ENCODE data around the gene NFAT5.

Gene NFAT5

DNA sequence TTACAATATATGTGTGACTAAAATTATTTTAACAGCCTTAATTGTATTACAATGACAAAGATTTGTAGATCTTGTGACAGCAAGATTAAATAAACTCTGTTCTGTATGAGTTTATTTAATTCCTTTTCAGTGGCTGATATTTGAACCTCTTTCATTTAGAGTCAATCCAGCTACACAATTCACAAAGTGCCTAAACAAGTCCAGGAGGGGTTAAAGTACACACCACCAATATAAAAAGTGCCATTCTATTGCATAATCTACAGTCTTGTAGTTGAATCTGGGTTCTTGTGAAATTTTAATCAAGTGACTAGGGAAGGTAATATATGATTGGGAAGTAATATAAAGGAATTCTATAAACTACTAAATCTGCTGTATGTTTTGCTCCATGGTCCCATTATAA lies 3.9 kb upstream of the NFAT5 start:
- no peak overlapping the region for H2BK15ac ChIP-seq (ENCODE audit: low read length)
- no peak overlapping the region for H3K4me2 ChIP-seq (ENCODE audit: insufficient read depth, low read length, poor library complexity, severe bottlenecking)
- no peak overlapping the region for H4K8ac ChIP-seq (ENCODE audit: low read depth, low read length)
- H3K4me1 ChIP-seq (ENCODE audit: control insufficient read depth in 2 of 2, insufficient read depth in 1 of 2, low read depth in 1 of 2, low read length in 2 of 2) = peaks cover 4% of the 10 kb centered on the region in 2 donors
- no peak overlapping the region for H2BK120ac ChIP-seq (ENCODE audit: low read depth, low read length)
- no peak overlapping the region for H3K4ac ChIP-seq (ENCODE audit: low read length)
- no peak overlapping the region for H2BK12ac ChIP-seq (ENCODE audit: low read length)
- H2BK5ac ChIP-seq (ENCODE audit: low read length) = no peak overlapping the region
- no peaks in the 10 kb centered on the region for H3K79me1 ChIP-seq (ENCODE audit: low read depth, low read length)
- H2AFZ ChIP-seq (ENCODE audit: low read length) = no peak overlapping the region
- no peaks in the 10 kb centered on the region for H3K36me3 ChIP-seq (replicated peaks in 1 of 2; ENCODE audit: control insufficient read depth in 2 of 2, insufficient read depth in 2 of 2, low read length in 2 of 2)
- no peak for DNase-seq (ENCODE audit: low spot score)
- no peak overlapping the region for H3K18ac ChIP-seq (ENCODE audit: low read length)
- H3K4me3 ChIP-seq (ENCODE audit: low read length in 2 of 2) = no peak overlapping the region
- peaks cover 0 to 3% of the 10 kb centered on the region in 2 donors for H3K9me3 ChIP-seq (replicated peaks in 1 of 2; ENCODE audit: control insufficient read depth in 2 of 2, insufficient read depth in 1 of 2, low read depth in 1 of 2, low read length in 2 of 2)
- no peak overlapping the region for H3K23ac ChIP-seq (ENCODE audit: low read depth, low read length, poor library complexity)
- no peak overlapping the region for H4K91ac ChIP-seq (ENCODE audit: low read depth, low read length, poor library complexity)
- no peak overlapping the region for H3K9ac ChIP-seq (ENCODE audit: low read depth, low read length, poor library complexity)
- H2AK5ac ChIP-seq (ENCODE audit: low read depth, low read length) = no peak overlapping the region
- H3K27ac ChIP-seq (replicated peaks; ENCODE audit: low read length) = no peak overlapping the region
- no peak overlapping the region for H3K14ac ChIP-seq (ENCODE audit: low read length)
- H3K27me3 ChIP-seq (ENCODE audit: control insufficient read depth in 3 of 3, insufficient read depth in 3 of 3, low read depth in 1 of 3, low read length in 3 of 3) = no peaks in the 10 kb centered on the region

DNA sequence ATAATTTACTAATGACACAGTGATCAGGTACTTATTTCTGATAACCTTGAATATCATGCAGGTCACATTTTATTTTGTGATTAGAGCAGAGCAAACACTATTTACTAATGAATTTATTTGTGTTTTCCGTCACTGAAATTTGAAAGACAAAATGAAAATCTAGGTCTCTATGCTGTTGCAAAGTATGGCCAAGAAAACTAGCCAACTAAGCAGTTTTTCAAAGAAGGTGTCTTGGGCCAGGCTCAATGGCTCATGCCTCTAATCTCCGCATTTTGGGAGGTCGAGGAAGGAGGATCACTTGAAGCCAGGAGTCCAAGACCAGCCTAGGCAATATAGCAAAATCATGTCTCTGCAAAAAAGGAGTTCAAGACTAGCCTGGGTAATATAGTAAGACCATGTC lies 3.0 kb upstream of the NFAT5 start:
- Histone ChIP-seq H2AFZ (ENCODE audit: low read length) (no peak overlapping the region), H3K4ac (ENCODE audit: low read length) (no peak overlapping the region), H3K4me1 (ENCODE audit: control insufficient read depth in 2 of 2, insufficient read depth in 1 of 2, low read depth in 1 of 2, low read length in 2 of 2) (peaks cover 4% of the 10 kb centered on the region in 2 donors), H2BK120ac (ENCODE audit: low read depth, low read length) (no peak overlapping the region), H3K4me3 (ENCODE audit: low read length in 2 of 2) (no peak overlapping the region), H3K27ac (replicated peaks; ENCODE audit: low read length) (no peak overlapping the region), H3K9ac (ENCODE audit: low read depth, low read length, poor library complexity) (no peak overlapping the region), H2BK15ac (ENCODE audit: low read length) (no peak overlapping the region), H3K18ac (ENCODE audit: low read length) (no peak overlapping the region), H3K27me3 (ENCODE audit: control insufficient read depth in 3 of 3, insufficient read depth in 3 of 3, low read depth in 1 of 3, low read length in 3 of 3) (no peaks in the 10 kb centered on the region), H4K8ac (ENCODE audit: low read depth, low read length) (no peak overlapping the region), H3K14ac (ENCODE audit: low read length) (no peak overlapping the region), H2BK12ac (ENCODE audit: low read length) (no peak overlapping the region), H3K36me3 (replicated peaks in 1 of 2; ENCODE audit: control insufficient read depth in 2 of 2, insufficient read depth in 2 of 2, low read length in 2 of 2) (no peaks in the 10 kb centered on the region), H2BK5ac (ENCODE audit: low read length) (no peak overlapping the region), H3K23ac (ENCODE audit: low read depth, low read length, poor library complexity) (no peak overlapping the region), H3K79me1 (ENCODE audit: low read depth, low read length) (no peaks in the 10 kb centered on the region), H4K91ac (ENCODE audit: low read depth, low read length, poor library complexity) (no peak overlapping the region), H3K4me2 (ENCODE audit: insufficient read depth, low read length, poor library complexity, severe bottlenecking) (no peak overlapping the region), H2AK5ac (ENCODE audit: low read depth, low read length) (no peak overlapping the region), H3K9me3 (replicated peaks in 1 of 2; ENCODE audit: control insufficient read depth in 2 of 2, insufficient read depth in 1 of 2, low read depth in 1 of 2, low read length in 2 of 2) (no peaks in the 10 kb centered on the region)
- WGBS, 2 donors (ENCODE audit: extremely low coverage in 2 of 2, insufficient read length in 2 of 2, insufficient replicate concordance in 1 of 2) = no CpG with 5 or more reads among the region's 3 CpGs
- no peak for DNase-seq (ENCODE audit: low spot score)

DNA sequence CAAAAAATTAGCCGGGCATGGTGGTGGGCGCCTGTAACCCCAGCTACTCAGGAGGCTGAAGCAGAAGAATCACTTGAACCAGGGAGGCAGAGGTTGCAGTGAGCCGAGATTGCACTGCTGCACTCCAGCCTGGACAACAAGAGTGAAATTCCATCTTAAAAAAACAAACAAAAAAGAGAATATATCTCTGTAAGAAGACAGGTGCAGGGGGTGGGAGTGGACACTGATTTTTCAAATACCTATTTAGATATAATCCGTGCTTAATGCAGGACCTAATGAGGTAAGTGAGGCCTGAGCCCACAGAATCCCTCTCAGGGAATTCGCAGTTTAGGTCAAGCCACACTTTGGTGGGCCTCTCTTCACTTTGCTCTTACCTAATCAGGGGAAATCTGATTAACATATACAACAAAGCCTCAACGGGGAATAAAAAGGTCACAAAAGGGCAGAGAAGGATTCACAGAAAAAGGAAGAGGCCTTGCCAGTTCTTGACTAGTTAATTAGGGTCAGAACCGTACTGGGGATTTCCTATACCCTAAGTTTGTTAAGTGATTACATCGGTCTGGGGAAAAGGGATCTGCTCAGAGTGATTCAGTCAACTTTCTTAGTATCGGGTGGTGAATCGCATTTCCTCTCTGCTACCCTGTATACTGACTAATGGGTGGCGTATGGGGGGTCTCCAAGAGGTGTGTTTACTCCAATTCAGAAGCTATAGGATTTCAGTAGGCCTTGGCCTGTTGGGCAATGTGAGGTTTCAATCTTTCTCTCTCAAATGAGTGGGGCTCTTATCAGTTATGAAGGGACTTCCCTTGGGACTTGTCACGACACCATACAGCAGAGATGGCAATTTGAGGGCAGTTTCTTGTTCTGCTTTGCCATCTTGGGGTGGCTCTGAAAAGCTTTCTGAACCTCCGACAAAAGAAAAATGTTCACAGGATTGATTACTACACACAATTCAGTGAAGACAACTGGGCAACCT lies 1.9 kb upstream of the NFAT5 start:
- peak overlapping the region; percentile 90 for H3K27ac ChIP-seq (replicated peaks; ENCODE audit: low read length)
- no CpG with 5 or more reads among the region's 13 CpGs for WGBS, 2 donors (ENCODE audit: extremely low coverage in 2 of 2, insufficient read length in 2 of 2, insufficient replicate concordance in 1 of 2)
- no peak overlapping the region for H2BK5ac ChIP-seq (ENCODE audit: low read length)
- H3K14ac ChIP-seq (ENCODE audit: low read length) = no peak overlapping the region
- no peak overlapping the region for H4K8ac ChIP-seq (ENCODE audit: low read depth, low read length)
- H2AFZ ChIP-seq (ENCODE audit: low read length) = peak overlapping the region; percentile 37
- no peak overlapping the region for H3K9ac ChIP-seq (ENCODE audit: low read depth, low read length, poor library complexity)
- H3K4ac ChIP-seq (ENCODE audit: low read length) = no peak overlapping the region
- H2AK5ac ChIP-seq (ENCODE audit: low read depth, low read length) = no peak overlapping the region
- H3K4me1 ChIP-seq (ENCODE audit: control insufficient read depth in 2 of 2, insufficient read depth in 1 of 2, low read depth in 1 of 2, low read length in 2 of 2) = peaks cover 4% of the 10 kb centered on the region in 2 donors
- no peaks in the 10 kb centered on the region for H3K79me1 ChIP-seq (ENCODE audit: low read depth, low read length)
- H3K4me2 ChIP-seq (ENCODE audit: insufficient read depth, low read length, poor library complexity, severe bottlenecking) = peak overlapping the region; percentile 50
- no peak overlapping the region for H4K91ac ChIP-seq (ENCODE audit: low read depth, low read length, poor library complexity)
- no peaks in the 10 kb centered on the region for H3K9me3 ChIP-seq (replicated peaks in 1 of 2; ENCODE audit: control insufficient read depth in 2 of 2, insufficient read depth in 1 of 2, low read depth in 1 of 2, low read length in 2 of 2)
- no peak overlapping the region for H2BK12ac ChIP-seq (ENCODE audit: low read length)
- H3K27me3 ChIP-seq (ENCODE audit: control insufficient read depth in 3 of 3, insufficient read depth in 3 of 3, low read depth in 1 of 3, low read length in 3 of 3) = no peaks in the 10 kb centered on the region
- no peak overlapping the region for H2BK15ac ChIP-seq (ENCODE audit: low read length)
- H3K4me3 ChIP-seq (ENCODE audit: low read length in 2 of 2) = peak overlapping the region in 1 of 2 donors; percentile 54
- H3K23ac ChIP-seq (ENCODE audit: low read depth, low read length, poor library complexity) = no peak overlapping the region
- no peak overlapping the region for H2BK120ac ChIP-seq (ENCODE audit: low read depth, low read length)
- peak; percentile 89 for DNase-seq (ENCODE audit: low spot score)
- no peak overlapping the region for H3K18ac ChIP-seq (ENCODE audit: low read length)
- peaks cover 0 to 6% of the 10 kb centered on the region in 2 donors for H3K36me3 ChIP-seq (replicated peaks in 1 of 2; ENCODE audit: control insufficient read depth in 2 of 2, insufficient read depth in 2 of 2, low read length in 2 of 2)

DNA sequence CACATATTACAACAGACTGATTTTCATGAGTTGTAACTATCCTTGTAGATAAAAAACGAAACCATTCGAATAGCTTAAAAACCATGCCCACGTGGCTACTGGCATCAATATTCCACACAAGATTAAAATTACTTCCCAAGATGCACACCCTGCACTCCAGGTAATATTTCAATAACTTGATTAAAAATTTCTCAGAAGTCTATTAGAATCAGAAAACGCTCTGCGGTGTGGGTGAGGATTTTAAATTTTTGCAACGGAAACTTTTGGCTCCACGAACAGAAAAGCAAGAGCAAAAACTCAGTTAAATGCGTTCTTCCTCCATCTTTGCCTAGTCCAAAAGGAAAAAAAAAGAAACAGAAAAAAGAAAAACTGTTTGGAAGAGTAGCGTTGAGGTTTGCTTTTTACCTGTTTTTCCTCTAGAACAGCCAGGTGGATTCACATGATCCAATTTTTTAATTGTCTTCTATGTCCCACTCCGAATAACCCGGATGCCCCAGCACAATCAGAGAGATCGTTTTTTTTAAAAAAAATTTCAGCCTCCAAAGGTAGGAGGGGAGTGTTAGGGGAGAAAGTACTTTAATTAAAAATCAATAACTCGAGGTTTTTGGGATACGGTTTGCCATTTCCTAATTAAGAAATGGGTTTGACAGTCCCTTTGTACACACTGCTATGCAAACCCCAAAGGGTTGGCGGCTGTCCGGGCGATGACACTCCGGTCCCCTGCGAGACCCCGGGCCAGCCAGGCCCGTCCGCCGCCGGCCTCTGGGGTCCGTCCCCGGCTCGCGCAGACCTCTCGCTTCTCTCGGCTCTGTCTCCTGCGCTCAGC lies 708 bp upstream of the NFAT5 start:
- Histone ChIP-seq H3K4me2 (ENCODE audit: insufficient read depth, low read length, poor library complexity, severe bottlenecking) (peak overlapping the region; percentile 79), H3K4me3 (ENCODE audit: low read length in 2 of 2) (peak overlapping the region; percentile 54 to 85), H4K8ac (ENCODE audit: low read depth, low read length) (peak overlapping the region; percentile 90), H3K9ac (ENCODE audit: low read depth, low read length, poor library complexity) (peak overlapping the region; percentile 88), H3K23ac (ENCODE audit: low read depth, low read length, poor library complexity) (peak overlapping the region; percentile 96), H2BK120ac (ENCODE audit: low read depth, low read length) (no peak overlapping the region), H3K18ac (ENCODE audit: low read length) (peak overlapping the region; percentile 94), H2AFZ (ENCODE audit: low read length) (peak overlapping the region; percentile 85), H2BK12ac (ENCODE audit: low read length) (no peak overlapping the region), H3K14ac (ENCODE audit: low read length) (peak overlapping the region; percentile 50), H2BK15ac (ENCODE audit: low read length) (no peak overlapping the region), H3K4me1 (ENCODE audit: control insufficient read depth in 2 of 2, insufficient read depth in 1 of 2, low read depth in 1 of 2, low read length in 2 of 2) (peaks cover 4% of the 10 kb centered on the region in 2 donors), H2BK5ac (ENCODE audit: low read length) (peak overlapping the region; percentile 96), H3K79me1 (ENCODE audit: low read depth, low read length) (no peaks in the 10 kb centered on the region), H4K91ac (ENCODE audit: low read depth, low read length, poor library complexity) (no peak overlapping the region), H3K36me3 (replicated peaks in 1 of 2; ENCODE audit: control insufficient read depth in 2 of 2, insufficient read depth in 2 of 2, low read length in 2 of 2) (peaks cover 0 to 18% of the 10 kb centered on the region in 2 donors), H3K27ac (replicated peaks; ENCODE audit: low read length) (peak overlapping the region; percentile 98), H2AK5ac (ENCODE audit: low read depth, low read length) (no peak overlapping the region), H3K9me3 (replicated peaks in 1 of 2; ENCODE audit: control insufficient read depth in 2 of 2, insufficient read depth in 1 of 2, low read depth in 1 of 2, low read length in 2 of 2) (no peaks in the 10 kb centered on the region), H3K27me3 (ENCODE audit: control insufficient read depth in 3 of 3, insufficient read depth in 3 of 3, low read depth in 1 of 3, low read length in 3 of 3) (no peaks in the 10 kb centered on the region), H3K4ac (ENCODE audit: low read length) (no peak overlapping the region)
- no CpG with 5 or more reads among the region's 31 CpGs for WGBS, 2 donors (ENCODE audit: extremely low coverage in 2 of 2, insufficient read length in 2 of 2, insufficient replicate concordance in 1 of 2)
- no peak for DNase-seq (ENCODE audit: low spot score)
